HepG2 (cell line): ENCODE data around the gene RBM28.
A peak's percentile ranks its signal among the peaks of the same experiment; 100 is the strongest.

Source experiments
- GABPB1 ChIP-seq: IDR thresholded peaks from 2 replicates; pipeline ENCODE4 v1.6.1; 2016; ENCODE audit warnings: mild to moderate bottlenecking, missing genetic modification reagents, moderate library complexity, missing compliant biosample characterization
- JUND ChIP-seq: sonication (generic); formaldehyde crosslinking; IDR thresholded peaks from 2 replicates; pipeline ENCODE4 v1.8.0; 2022; ENCODE audit warnings: mild to moderate bottlenecking, missing genetic modification reagents
- POLR2A ChIP-seq, 2 experiments: IDR thresholded peaks; 2 replicates each; pipeline ENCODE4 v1.6.1; 2011; ENCODE audit warnings: low read depth in 2 of 2, low read length in 2 of 2, mild to moderate bottlenecking in 1 of 2, moderate library complexity in 1 of 2; ENCODE audit not compliant: insufficient read depth in 1 of 2
- RBFOX2 ChIP-seq: fragments of 200-400 bp; formaldehyde crosslinking; IDR thresholded peaks from 2 replicates; pipeline ENCODE4 v1.6.1; 2017; ENCODE audit warnings: low read depth, mild to moderate bottlenecking, low read length
- SKIL ChIP-seq: sonication (generic); formaldehyde crosslinking; IDR thresholded peaks from 2 replicates; pipeline ENCODE4 v1.8.0; 2022; ENCODE audit warnings: missing genetic modification reagents, mild to moderate bottlenecking, moderate library complexity, borderline replicate concordance
- TAF1 ChIP-seq: sonication (generic); formaldehyde crosslinking; IDR thresholded peaks from 2 replicates; pipeline ENCODE4 v1.4.0; 2020; ENCODE audit warnings: missing genetic modification reagents
- ZSCAN22 ChIP-seq: sonication (generic); formaldehyde crosslinking; IDR thresholded peaks from 2 replicates; pipeline ENCODE4 v1.4.0; 2020; ENCODE audit warnings: mild to moderate bottlenecking, missing genetic modification reagents
- ZSCAN29 ChIP-seq: sonication (generic); formaldehyde crosslinking; conservative IDR thresholded peaks from 2 replicates; pipeline ENCODE4 v1.4.0; 2020; ENCODE audit warnings: mild to moderate bottlenecking, missing genetic modification reagents
- TF ChIP-seq, protein P1 (sequence below): sonication (generic); formaldehyde crosslinking; IDR thresholded peaks from 2 replicates; pipeline ENCODE4 v1.5.0; 2020; ENCODE audit warnings: mild to moderate bottlenecking, missing genetic modification reagents, moderate library complexity

DNA sequence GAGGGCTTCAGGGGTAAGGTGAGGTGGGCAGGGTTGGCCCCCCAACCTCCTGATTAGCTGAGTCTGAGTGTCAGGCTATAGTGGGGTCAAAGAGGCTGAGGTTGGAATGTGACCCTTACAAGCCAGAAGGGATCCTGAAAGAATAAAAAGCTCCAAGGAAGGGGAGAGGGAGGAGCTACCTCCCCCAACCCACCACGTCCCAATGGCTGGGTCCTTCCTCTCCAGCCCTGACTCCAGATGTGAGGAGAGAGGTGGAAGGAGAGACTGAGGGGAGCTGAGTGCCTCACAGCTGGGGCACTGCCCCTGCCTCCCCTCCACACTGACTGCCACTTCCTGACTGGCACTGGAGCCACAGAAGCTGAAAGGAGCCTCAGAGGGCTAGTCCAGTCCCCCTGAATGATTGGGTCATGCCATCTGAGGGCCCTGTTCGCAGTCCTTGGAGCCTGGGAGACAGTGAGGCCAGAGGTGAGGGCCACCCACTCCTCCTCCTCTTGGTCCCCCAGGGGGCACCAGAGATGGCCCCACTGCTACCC is 45.4 kb upstream of the RBM28 start:
- TF ChIP-seq JUND = no peak
- TF ChIP-seq ZSCAN29 (CRISPR knock-in tag) = no peak
- TF ChIP-seq ZSCAN22 (CRISPR knock-in tag) = no peak
- no peak for TF ChIP-seq POLR2A (IDR thresholded peaks at IDR 0.05; ENCODE audit: insufficient read depth in 1 of 2, low read depth in 2 of 2, low read length in 2 of 2)
- TF ChIP-seq SKIL (CRISPR knock-in tag) = no peak
- no peak for TF ChIP-seq RBFOX2
- TF ChIP-seq GABPB1 (CRISPR knock-in tag) = no peak
- TF ChIP-seq, protein P1, sequence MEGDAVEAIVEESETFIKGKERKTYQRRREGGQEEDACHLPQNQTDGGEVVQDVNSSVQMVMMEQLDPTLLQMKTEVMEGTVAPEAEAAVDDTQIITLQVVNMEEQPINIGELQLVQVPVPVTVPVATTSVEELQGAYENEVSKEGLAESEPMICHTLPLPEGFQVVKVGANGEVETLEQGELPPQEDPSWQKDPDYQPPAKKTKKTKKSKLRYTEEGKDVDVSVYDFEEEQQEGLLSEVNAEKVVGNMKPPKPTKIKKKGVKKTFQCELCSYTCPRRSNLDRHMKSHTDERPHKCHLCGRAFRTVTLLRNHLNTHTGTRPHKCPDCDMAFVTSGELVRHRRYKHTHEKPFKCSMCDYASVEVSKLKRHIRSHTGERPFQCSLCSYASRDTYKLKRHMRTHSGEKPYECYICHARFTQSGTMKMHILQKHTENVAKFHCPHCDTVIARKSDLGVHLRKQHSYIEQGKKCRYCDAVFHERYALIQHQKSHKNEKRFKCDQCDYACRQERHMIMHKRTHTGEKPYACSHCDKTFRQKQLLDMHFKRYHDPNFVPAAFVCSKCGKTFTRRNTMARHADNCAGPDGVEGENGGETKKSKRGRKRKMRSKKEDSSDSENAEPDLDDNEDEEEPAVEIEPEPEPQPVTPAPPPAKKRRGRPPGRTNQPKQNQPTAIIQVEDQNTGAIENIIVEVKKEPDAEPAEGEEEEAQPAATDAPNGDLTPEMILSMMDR (CRISPR knock-in tag) = 0 out of 2 replicates have a peak, but pooled peaks have one; percentile 19
- no peak for TF ChIP-seq TAF1 (CRISPR knock-in tag)
